BJ (cell line): ENCODE measurements around the gene SORL1. TPM values are rescaled to one million over a fixed set of nuclear protein-coding genes. Genes with fewer than 3 reads are reported as not detected.
A peak's percentile ranks its signal among the peaks of the same experiment; 100 is the strongest.

Experiments
- CTCF ChIA-PET: fragments of 350-600 bp; formaldehyde crosslinking; extraction: SDS; loops from one replicate; lab custom pipeline; 2021; ENCODE audit warnings: antibody characterized with exemption, inconsistent platforms; lab: Yijun Ruan, JAX
- POLR2A ChIA-PET: fragments of 300-600 bp; sonication (Branson Sonifier 250); formaldehyde crosslinking; extraction: SDS; loops from one replicate; lab custom pipeline; 2021; ENCODE audit warnings: antibody characterized with exemption; lab: Charles Lee
- DNase-seq: peaks from one replicate; pipeline ENCODE4 v3.0.0-alpha.2; 2011; ENCODE audit warnings: low read depth
- H3K27me3 ChIP-seq: 2 replicates; pipeline ENCODE4 v1.6.0; 2011; ENCODE audit warnings: low read length; ENCODE audit not compliant: control insufficient read depth, insufficient read depth
- H3K36me3 ChIP-seq: 2 replicates; pipeline ENCODE4 v1.5.1; 2011; ENCODE audit warnings: low read length; ENCODE audit not compliant: control insufficient read depth, insufficient read depth
- H3K4me3 ChIP-seq: 2 replicates; pipeline ENCODE4 v1.5.1; 2011; ENCODE audit warnings: low read depth, mild to moderate bottlenecking, control low read depth, low read length
- CTCF ChIP-seq: IDR thresholded peaks from 2 replicates; pipeline ENCODE4 v1.5.1; 2011; ENCODE audit warnings: low read depth, mild to moderate bottlenecking, control low read depth, inconsistent platforms, low read length, moderate library complexity; ENCODE audit not compliant: insufficient read depth
- polyA plus RNA-seq: library from polyadenylated mRNA; depleted of rRNA; stranded (reverse); fragments of >200 nt; gene quantifications from 2 replicates; pipeline ENCODE4 v1.2.3, GENCODE V29; 2011

Gene SORL1
- polyA plus RNA-seq, 1 experiment, result 1.4 TPM

DNA sequence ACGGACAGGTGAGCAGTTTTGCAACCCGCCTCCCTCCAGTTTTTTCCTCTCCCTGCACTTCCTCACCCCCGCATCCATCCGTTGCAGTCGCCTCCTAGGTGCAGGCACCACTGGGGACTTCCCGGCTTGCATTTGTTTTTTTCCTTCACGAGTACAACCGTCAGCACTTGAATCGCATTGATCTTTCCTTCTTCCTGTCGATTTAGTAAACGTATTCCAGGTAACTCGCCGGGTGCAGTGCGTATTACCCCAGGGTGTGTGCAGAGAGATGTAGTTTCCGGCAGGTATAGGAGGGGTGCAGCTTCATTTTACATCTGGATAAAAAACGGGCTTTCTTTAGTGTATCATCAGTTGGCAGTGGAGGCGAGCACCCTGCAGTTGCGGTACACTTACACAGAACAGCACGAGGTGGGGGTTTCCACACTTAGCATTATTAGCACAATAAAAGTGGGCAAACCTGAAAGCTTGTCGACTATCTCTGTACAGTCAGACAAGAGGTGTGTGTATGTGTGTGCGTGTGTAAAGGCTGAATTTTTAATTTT lies 566 bp downstream of the SORL1 start, which contains the start of gene SORL1-AS1:
Gene SORL1-AS1 (minus strand): TSS at position 359 of the 542 bp plus-strand sequence.
- H3K27me3 ChIP-seq, result peaks cover 18% of the 10 kb centered on the region
- TF ChIP-seq CTCF, result no peak
- DNase-seq, result no peak
- peak within 1 kb of the TSS; percentile 53 for H3K4me3 ChIP-seq
- ChIA-PET CTCF (interaction anchor here (0.6 to 3.0 kb wide), 9 partner anchors 9 to 1607 kb away, joined by 3 to 18 read pairs (median 4); no protein-coding TSS in a partner anchor), POLR2A (no interaction called here)
- H3K36me3 ChIP-seq, result no peaks in the 10 kb centered on the region

DNA sequence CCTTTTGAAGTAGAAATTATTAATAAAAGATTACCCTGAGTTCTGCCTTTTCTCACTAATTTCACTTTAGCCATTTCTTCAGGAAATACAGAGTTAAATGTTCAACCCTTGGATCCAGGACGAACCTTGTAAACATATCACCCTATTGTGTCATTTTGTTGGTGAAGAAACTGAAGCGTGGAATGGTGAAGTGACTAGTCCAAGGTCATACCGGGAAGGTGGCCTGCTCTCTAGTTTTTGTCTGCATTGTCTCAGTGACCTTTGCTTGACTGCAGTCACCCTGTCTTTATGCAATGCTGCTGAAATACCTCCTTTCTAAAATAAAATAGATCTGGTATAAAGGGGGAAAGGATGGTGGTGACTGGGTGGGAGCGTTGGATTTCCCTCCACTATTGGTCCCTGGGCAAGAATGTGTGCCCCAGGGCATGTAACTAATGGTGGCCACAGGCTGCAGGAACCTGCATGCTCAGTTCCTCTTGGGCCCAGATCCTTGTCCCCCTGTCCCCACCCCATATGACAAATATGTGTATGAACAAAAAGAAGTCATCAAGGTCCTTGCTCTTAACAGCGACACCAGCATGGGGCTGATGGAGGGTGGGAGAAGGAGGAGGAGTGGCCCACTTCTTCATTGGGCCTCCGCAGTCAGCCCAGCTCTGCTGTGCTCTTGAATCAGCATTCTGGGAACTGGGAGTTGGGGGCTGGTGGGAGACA lies 1.6 kb downstream of the SORL1 start:
- DNase-seq, result no peak
- no peak for TF ChIP-seq CTCF
- Histone ChIP-seq H3K27me3 (peaks cover 16% of the 10 kb centered on the region), H3K4me3 (no peak overlapping the region), H3K36me3 (no peaks in the 10 kb centered on the region)
- CTCF ChIA-PET, result no interaction called here
- POLR2A ChIA-PET, result no interaction called here

GRCh38 chr11:121455115-121455514 lies 3.0 kb downstream of the SORL1 start:
- H3K27me3 ChIP-seq, result peaks cover 20% of the 10 kb centered on the region
- DNase-seq, result no peak
- ChIA-PET POLR2A (no interaction called here), CTCF (no interaction called here)
- TF ChIP-seq CTCF, result no peak
- no peak overlapping the region for H3K4me3 ChIP-seq
- H3K36me3 ChIP-seq, result no peaks in the 10 kb centered on the region

DNA sequence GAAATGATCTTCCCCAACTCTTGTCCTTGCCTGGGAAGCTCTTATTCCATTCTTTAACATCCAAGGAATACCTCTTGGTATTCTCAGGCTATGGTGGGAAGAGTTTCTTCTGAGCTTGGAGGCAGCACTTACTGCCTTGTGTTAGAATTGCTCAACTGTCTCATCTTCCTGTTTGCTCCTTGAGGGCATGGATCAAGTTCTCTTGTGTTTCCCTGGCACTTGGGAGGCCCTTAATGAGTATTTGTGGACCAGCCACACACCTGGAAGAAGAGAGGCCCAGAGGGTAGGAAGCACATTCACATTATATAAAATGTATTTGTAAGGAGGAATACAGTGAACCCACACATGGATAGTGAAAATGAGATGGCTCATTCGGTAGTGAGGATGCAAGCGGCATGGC lies 4.0 kb downstream of the SORL1 start:
- POLR2A ChIA-PET, result no interaction called here
- no peaks in the 10 kb centered on the region for H3K36me3 ChIP-seq
- CTCF ChIA-PET, result interaction anchor here (0.6 to 1.0 kb wide), 3 partner anchors 9 to 1050 kb away, joined by 3 to 4 read pairs (median 3); no protein-coding TSS in a partner anchor
- DNase-seq, result no peak
- H3K27me3 ChIP-seq, result peaks cover 17% of the 10 kb centered on the region
- no peak overlapping the region for H3K4me3 ChIP-seq
- TF ChIP-seq CTCF, result no peak

- H3K36me3 ChIP-seq, result no peaks in the 10 kb centered on the region
- DNase-seq, result no peak
- no peak for TF ChIP-seq CTCF
- ChIA-PET CTCF (interaction anchor here (0.9 to 1.0 kb wide), 2 partner anchors 10 to 1049 kb away, joined by 3 read pairs; no protein-coding TSS in a partner anchor), POLR2A (no interaction called here)
- H3K27me3 ChIP-seq, result peaks cover 13% of the 10 kb centered on the region
- H3K4me3 ChIP-seq, result no peak overlapping the region
These were observed 4.8 kb downstream of the SORL1 start for GRCh38 chr11:121456816-121457431.
